HG02588 (cell line): Measurements from ENCODE around the gene AKAP13.

Experiments
- ATAC-seq: cut with Tn5 transposase; IDR thresholded peaks from one replicate; pipeline ENCODE4 v1.9.1; 2021; ENCODE audit warnings: mild to moderate bottlenecking, moderate library complexity; ENCODE audit not compliant: unreplicated experiment

AKAP13 gene

DNA sequence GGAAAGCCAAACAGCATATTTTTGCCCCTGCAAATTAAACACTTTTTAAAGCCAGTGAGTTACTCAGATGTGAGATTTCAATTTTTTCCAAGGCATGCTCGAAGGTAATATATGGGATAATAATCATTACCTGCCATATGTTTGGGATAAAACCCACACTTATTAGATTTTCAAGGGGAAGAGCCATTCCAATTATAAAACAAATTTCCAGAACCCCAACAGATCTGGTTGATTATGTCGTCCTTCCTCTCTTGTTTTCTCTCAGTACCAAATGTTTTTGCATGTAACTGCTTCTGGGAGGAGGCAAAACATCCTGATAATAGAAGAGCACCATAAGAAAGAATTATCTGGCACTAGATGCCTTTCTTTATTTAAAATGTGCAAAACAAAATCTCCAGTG is 115.1 kb downstream of the AKAP13 start:
- ATAC-seq: no peak

- ATAC-seq: no peak
Observed at GRCh38 chr15:85496151-85496550, 115.7 kb downstream of the AKAP13 start.

DNA sequence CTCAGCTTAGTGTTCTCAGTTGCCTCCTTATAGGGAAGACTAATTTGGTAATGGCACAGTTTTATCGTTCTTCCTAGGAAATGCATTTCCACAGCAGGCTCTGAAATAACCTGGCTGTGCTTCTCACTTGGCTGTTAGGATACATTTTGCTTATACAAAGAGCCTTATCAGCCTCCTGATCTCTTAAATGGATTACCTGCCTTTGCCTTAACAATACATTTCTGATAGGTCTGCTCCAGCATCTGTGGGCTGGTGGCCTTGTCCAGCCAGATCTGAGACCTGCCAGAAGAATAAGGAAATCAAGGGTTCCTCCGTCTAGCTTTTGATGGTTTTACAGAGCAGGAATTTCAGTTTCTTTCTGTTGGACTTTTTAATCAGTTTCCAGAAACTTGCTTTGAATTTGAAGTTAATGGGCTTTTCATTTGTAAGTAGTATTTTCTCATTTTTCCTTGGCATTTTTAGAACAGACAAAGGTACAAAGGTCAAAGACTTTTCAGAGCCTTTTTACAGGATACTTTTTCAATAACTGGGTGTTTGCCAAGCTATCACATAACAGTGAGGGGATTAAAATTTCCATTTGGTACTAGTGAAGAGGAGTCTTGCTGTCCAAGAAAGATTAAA is 116.3 kb downstream of the AKAP13 start:
- ATAC-seq: no peak

- ATAC-seq: no peak
Observed at GRCh38 chr15:85497172-85497569, 116.8 kb downstream of the AKAP13 start.

GRCh38 chr15:85498471-85498870 is 118.1 kb downstream of the AKAP13 start:
- no peak for ATAC-seq

DNA sequence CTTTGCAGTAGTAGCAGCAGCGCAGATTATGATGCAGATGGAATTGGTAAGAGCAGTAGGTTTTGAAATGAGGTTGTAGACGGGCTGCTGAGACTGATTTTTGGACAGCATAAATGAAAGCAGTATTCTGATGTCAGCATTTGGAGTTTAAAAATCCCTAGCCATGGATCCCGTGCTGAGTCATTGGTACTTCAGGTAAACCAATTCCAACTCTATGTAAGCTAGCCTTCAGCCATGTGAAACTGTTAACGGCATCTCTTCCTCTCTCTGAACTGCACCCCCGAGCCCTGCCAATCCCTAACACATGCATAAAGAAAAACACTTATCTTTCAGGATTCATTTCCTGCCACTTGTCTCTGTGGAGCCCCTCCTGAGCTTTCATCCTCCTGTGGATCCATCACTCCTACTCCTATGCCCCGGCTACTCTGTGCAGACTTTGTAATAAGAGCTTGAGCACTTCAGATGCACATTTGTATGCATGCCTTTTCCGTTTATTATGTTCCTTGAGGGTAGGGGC is 119.0 kb downstream of the AKAP13 start:
- ATAC-seq: no peak

- peak; percentile 55 for ATAC-seq
Observed at GRCh38 chr15:85500060-85500708, 119.8 kb downstream of the AKAP13 start.

- no peak for ATAC-seq
Observed at GRCh38 chr15:85500729-85501128, 120.3 kb downstream of the AKAP13 start.

GRCh38 chr15:85501574-85501973 is 121.2 kb downstream of the AKAP13 start:
- ATAC-seq: no peak

DNA sequence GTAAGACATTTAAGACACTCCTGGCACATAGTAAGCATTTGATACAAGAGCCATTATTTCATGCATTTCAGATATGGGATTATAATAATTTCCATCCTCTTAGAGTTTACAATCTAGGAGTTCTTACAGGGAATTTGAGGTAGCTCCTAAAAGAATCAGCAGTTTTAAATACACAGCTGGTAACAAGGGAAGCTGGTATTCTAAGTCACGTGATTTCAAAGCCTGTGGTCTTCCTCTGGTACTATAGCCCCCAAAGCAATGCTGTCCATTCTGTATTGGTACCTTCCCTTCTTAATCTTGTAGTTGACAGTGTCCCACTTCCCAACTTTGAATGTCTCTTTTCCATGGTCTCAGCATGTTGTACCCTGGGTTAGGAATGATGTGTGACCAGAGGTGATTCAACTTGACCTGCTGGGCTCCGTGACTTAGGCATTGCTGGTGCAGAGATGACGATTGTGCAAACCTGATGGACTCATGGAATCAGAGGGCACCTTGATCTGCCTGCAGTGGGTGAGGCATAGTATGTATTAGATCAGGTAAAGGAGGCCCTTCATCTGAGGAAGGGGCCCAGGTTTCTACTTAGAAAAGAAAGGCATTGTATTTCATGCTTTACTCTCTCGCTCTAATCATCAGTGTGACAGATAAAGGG is 122.9 kb downstream of the AKAP13 start:
- no peak for ATAC-seq

DNA sequence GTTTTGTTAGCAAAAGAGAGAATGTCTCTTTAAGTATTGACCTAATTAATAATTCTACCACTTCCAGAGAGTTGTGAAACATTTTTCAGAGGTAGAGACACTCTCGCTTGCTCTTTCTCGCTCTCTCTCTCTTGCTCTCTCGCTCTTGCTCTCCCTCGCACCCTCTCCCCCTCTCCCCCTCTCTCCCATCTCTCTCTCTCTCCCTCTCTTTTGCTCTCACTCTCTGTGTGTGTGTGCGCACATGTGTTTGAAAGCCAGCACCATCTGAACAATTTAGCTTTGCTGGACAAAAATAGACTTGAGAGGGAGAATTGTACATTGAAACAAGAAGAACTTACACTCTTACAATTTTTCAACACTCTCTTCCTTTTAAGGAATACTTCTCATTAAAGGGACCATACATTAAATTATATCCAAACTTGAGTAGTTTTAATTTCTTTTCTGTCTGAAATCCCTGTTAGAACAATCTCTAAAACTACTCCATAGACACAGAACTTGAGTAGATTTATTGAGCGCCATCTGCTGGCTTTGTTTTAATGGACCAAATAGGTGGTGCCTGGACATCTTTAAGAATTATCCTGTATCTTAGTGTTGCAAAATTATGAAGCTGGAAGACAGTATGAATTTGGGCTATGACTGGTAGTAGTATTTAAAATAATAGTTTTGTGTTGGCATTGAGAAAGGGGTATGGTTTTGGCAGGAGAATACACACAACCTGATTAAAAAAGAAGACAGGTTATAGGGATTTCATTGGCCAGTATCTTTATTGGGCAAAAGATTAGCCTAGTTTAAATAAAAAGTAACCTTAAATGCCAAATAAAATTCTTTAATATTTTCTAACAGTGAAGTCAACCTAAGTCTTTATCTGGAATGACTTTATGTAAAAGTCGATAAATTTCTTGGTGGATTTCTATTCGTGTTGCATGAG is 124.6 kb downstream of the AKAP13 start:
- ATAC-seq: no peak

DNA sequence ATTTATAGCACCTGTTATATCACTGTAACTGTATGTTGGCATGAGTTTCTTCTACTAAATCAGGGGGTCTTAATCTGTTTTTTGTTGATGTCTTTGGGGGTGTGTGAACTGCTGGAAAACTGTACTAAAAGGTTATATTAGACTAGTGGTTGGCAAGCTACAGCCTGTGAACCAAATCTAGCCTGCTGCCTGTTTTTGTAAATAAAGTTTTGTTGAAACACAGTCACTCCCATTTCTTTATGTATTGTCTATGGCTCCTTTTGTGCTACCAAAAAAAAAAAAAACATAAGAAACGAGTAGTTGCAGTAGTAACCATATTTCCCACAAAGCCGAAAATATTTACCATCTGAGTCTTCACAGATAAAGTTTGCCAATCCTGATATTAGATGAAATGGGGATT is 126.7 kb downstream of the AKAP13 start:
- ATAC-seq: no peak

DNA sequence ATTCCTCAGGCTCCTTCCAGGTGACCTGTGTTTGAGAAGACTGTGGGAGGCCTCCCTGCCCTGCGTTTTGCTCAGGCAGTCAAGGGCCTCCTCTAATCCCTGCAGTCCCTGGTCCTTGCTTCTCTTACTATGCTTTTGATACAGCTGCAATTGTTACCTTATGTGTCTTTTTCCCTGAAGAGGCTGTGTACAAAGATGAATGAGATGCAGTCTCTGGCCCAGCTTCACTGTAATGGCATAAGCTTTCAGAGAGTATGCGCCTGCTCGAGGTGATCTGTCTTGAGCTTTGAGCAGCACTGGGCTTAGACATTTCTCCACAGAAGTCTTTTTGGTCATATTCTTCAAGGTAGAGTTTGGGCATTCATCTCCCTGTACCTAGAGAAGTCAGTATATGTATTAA is 129.6 kb downstream of the AKAP13 start:
- ATAC-seq: no peak

DNA sequence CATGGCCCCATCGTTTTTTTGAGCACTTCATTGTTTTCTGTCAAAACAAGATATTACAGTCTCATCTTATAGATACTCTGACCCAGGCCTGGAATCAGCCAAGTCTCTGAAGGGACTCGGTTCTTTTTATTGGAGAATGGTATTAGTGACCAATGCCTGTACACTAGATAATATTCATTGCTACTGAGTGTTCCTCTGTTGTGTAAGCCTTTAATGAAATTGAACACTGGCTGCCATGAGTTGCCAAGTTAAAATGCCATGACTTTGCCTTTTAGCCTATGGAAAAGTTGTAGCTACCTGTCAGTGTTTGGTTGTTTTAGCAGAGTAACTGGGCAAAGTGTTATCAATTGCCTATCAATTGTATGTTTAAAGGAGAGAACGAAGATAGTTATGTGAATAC is 134.0 kb downstream of the AKAP13 start:
- ATAC-seq: no peak

DNA sequence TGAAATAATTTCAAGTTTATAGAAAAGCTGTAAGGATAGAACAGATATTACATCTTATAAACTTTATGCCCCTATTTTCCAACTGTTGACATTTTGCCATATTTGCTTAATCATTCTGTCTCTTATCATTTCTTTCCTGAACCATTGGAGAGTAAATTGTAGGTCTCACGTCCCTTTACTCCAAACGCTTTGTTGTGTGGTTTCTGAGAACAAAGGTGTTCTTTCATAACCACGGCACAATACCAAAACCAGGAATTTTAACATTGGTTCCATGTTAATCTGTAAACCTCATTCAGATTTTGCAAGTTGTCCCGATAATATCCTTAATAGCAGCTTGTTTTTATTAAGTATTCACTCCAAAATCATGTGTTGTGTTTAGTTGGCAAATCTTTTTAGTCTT is 134.8 kb downstream of the AKAP13 start:
- no peak for ATAC-seq

GRCh38 chr15:85517086-85517485 is 136.7 kb downstream of the AKAP13 start:
- ATAC-seq: no peak

DNA sequence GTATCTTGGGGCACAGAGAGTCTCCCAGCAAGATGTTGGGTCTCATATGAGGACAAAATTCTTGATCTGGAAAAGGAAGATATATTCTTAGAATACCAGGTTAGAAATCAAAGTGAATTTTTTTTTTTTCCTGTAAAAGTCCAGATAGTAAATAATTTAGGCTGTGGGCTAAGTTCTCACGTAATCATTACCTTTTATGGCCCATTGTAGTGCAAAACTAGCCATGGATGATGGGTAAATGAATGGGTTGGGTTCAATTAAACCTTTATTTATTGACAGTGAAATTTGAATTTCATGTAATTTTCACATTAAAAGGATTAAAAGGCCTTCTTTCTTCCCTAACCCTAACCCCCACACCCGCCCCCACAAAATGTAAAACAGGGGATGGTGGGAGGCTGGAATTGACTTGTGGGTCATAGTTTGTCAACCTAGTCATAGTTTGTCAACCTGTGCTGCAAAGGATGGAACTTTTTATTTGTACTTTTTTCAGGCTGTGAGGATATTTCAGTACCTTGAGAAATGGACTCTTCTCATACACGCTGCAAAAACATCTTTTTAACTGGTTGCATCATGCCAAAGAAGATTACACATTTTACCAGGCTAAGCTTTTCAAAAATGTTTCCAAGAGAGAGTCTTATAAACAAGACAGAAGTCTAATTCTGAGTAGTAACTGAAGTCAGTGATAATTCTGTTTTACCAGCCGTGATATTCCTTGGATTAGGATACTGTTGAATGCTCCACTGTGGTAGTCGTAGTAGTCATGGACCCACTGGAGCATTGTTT is 138.8 kb downstream of the AKAP13 start:
- no peak for ATAC-seq

- no peak for ATAC-seq
Observed at GRCh38 chr15:85520650-85521049, 140.2 kb downstream of the AKAP13 start.

- no peak for ATAC-seq
Observed at GRCh38 chr15:85523530-85523929, 143.1 kb downstream of the AKAP13 start.

DNA sequence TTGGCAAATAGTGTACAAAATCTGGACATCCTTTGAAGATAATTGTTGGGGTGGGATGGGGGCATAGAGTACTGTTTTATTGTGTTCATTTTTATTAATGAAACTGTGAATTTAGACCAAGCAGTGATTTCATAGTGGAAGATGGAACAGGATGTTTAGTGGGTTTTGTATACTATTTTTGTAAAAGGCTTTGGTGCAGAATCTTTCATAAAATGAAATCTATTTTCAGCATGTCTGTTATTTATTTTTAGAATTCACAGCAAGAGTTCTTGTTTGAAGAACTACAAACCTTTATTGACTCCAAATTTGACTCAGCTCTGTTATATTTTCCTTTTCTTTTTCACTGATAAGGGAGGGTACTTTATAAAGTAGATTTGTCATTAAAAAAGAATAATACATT is 145.4 kb downstream of the AKAP13 start:
- ATAC-seq: no peak
